K562 (cell line): ENCODE data around the gene HSPB7. TPM values are rescaled to one million over a fixed set of nuclear protein-coding genes. Genes with fewer than 3 reads are reported as not detected.

ENCODE experiments used
- ATAC-seq: fragments of 200-7000 bp; cut with Tn5 transposase; 3 replicates; pipeline ENCODE4 v1.9.1; 2020; ENCODE audit warnings: moderate library complexity
- BruUV-seq: library from RNA; stranded (reverse); fragments of 400-500 nt; replicated peaks from 2 replicates; lab custom pipeline; 2021; lab: Mats Ljungman, UMichigan
- CTCF ChIA-PET: fragments of 300-600 bp; formaldehyde crosslinking; extraction: SDS; loops from one replicate; lab custom pipeline; 2021; ENCODE audit warnings: low intra/inter-chr PET ratio; lab: Yijun Ruan, JAX
- POLR2A ChIA-PET: fragments of 300-600, 350-650 bp; sonication (Branson Sonifier 250); formaldehyde crosslinking; extraction: SDS; loops from one replicate; lab custom pipeline; 2021; ENCODE audit warnings: antibody characterized with exemption, inconsistent platforms; lab: Yijun Ruan, JAX
- DNase-seq, 4 experiments: peaks; one replicate each; pipeline versions ENCODE4 v3.0.0 to v3.0.0-alpha.2; 2011 to 2018; ENCODE audit warnings: low spot score in 3 of 4, mixed read lengths in 3 of 4; ENCODE audit errors: extremely low read depth in 1 of 4
- FAIRE-seq: peaks from 2 replicates; lab custom pipeline; 2011; peaks lifted over from hg19 to GRCh38; lab: Jason Lieb, UNC
- H2AFZ ChIP-seq: 2 replicates; pipeline ENCODE4 v1.6.0; 2011; ENCODE audit warnings: low read depth, low read length, control low read depth, inconsistent platforms
- H3K27ac ChIP-seq: fragments of 200-600 bp; 3 replicates; pipeline ENCODE4 v1.8.0; 2011; ENCODE audit warnings: low read depth, mild to moderate bottlenecking, control low read depth, inconsistent platforms, low read length, moderate library complexity, mixed read lengths; ENCODE audit errors: extremely low read depth
- H3K27me3 ChIP-seq, 2 experiments: fragments of 300-600 bp in 1 of 2; 2 replicates in 1 of 2; 3 replicates in 1 of 2; pipeline versions ENCODE4 v1.6.0 to v1.8.0; 2011; ENCODE audit warnings: inconsistent platforms in 2 of 2, low read length in 2 of 2, mild to moderate bottlenecking in 1 of 2, mixed read lengths in 1 of 2, moderate library complexity in 1 of 2; ENCODE audit not compliant: control insufficient read depth in 2 of 2, insufficient read depth in 2 of 2
- H3K36me3 ChIP-seq: fragments of 300-600 bp; 3 replicates; pipeline ENCODE4 v1.8.0; 2011; ENCODE audit warnings: mild to moderate bottlenecking, low read length, inconsistent platforms; ENCODE audit not compliant: control insufficient read depth, insufficient read depth
- H3K4me1 ChIP-seq, 2 experiments: fragments of 200-600 bp in 1 of 2; replicated peaks in 1 of 2; 2 replicates in 1 of 2; 3 replicates in 1 of 2; pipeline versions ENCODE4 v1.5.1 to v1.8.0; 2011; ENCODE audit warnings: inconsistent platforms in 2 of 2, low read length in 2 of 2, mild to moderate bottlenecking in 1 of 2, mixed read lengths in 1 of 2, moderate library complexity in 1 of 2; ENCODE audit not compliant: control insufficient read depth in 2 of 2, insufficient read depth in 2 of 2
- H3K4me2 ChIP-seq: 2 replicates; pipeline ENCODE4 v1.6.1; 2011; ENCODE audit warnings: low read length, control low read depth, inconsistent platforms, mixed read lengths; ENCODE audit not compliant: insufficient read depth
- H3K4me3 ChIP-seq: fragments of 200-600 bp; sonication (generic), shearing (Covaris generic); 2 replicates; pipeline ENCODE4 v1.5.1; 2016; ENCODE audit warnings: control low read depth, inconsistent platforms
- H3K79me2 ChIP-seq: fragments of 200-600 bp; 3 replicates; pipeline ENCODE4 v1.8.0; 2011; ENCODE audit warnings: low read length, inconsistent platforms; ENCODE audit not compliant: control insufficient read depth, insufficient read depth
- H3K9ac ChIP-seq, 2 experiments: 2 replicates each; pipeline versions ENCODE4 v1.6.0 to v1.6.1; 2011; ENCODE audit warnings: low read depth in 2 of 2, low read length in 2 of 2, control low read depth in 1 of 2, inconsistent platforms in 1 of 2, mild to moderate bottlenecking in 1 of 2, mixed read lengths in 1 of 2; ENCODE audit not compliant: insufficient read depth in 1 of 2
- H3K9me1 ChIP-seq: one replicate; pipeline ENCODE4 v1.6.0; 2011; ENCODE audit warnings: inconsistent platforms, mild to moderate bottlenecking, low read length, moderate library complexity; ENCODE audit not compliant: control insufficient read depth, insufficient read depth
- H3K9me3 ChIP-seq: replicated peaks from 2 replicates; pipeline ENCODE4 v1.5.1; 2011; ENCODE audit warnings: low read depth, low read length, inconsistent platforms; ENCODE audit not compliant: control insufficient read depth, insufficient read depth
- H4K20me1 ChIP-seq: replicated peaks from 2 replicates; pipeline ENCODE4 v1.6.1; 2011; ENCODE audit warnings: low read length, inconsistent platforms, mixed read lengths; ENCODE audit not compliant: control insufficient read depth, insufficient read depth
- ATF4 ChIP-seq: fragments of 450-650 bp; formaldehyde crosslinking; IDR thresholded peaks from 2 replicates; pipeline ENCODE4 v1.4.0; 2022; ENCODE audit warnings: mild to moderate bottlenecking, moderate library complexity
- CCNT2 ChIP-seq: IDR thresholded peaks from 2 replicates; pipeline ENCODE4 v1.6.1; 2011; ENCODE audit warnings: borderline replicate concordance, low read depth, mild to moderate bottlenecking, moderate library complexity, mixed read lengths, low read length; ENCODE audit not compliant: insufficient read length; ENCODE audit errors: extremely low read depth
- CXXC5 ChIP-seq: fragments of 250-450 bp; sonication (Bioruptor Pico); IDR thresholded peaks from 2 replicates; pipeline ENCODE4 v1.8.0; 2022; ENCODE audit warnings: inconsistent platforms, mild to moderate bottlenecking, moderate library complexity
- GABPB2 ChIP-seq: fragments of 250-450 bp; sonication (Bioruptor Pico); conservative IDR thresholded peaks from 2 replicates; pipeline ENCODE4 v1.5.1; 2021; ENCODE audit warnings: mild to moderate bottlenecking
- KDM2B ChIP-seq: fragments of 250-450 bp; sonication (Bioruptor Pico); IDR thresholded peaks from 2 replicates; pipeline ENCODE4 v1.8.0; 2021; ENCODE audit warnings: mild to moderate bottlenecking, moderate library complexity
- MEIS2 ChIP-seq: fragments of 450-650 bp; IDR thresholded peaks from 2 replicates; pipeline ENCODE4 v1.6.1; 2014; ENCODE audit warnings: mild to moderate bottlenecking; ENCODE audit not compliant: partially characterized antibody
- RBM25 ChIP-seq: fragments of 200-400 bp; formaldehyde crosslinking; IDR thresholded peaks from 2 replicates; pipeline ENCODE4 v1.6.1; 2018; ENCODE audit warnings: low read length, low read depth, moderate library complexity; ENCODE audit not compliant: severe bottlenecking
- RCOR1 ChIP-seq, 2 experiments: IDR thresholded peaks; 2 replicates each; pipeline ENCODE4 v1.6.1; 2012; ENCODE audit warnings: low read depth in 2 of 2, low read length in 2 of 2, borderline replicate concordance in 1 of 2, improper control_type of control experiment in 1 of 2
- SMARCA5 ChIP-seq: fragments of 450-650 bp; IDR thresholded peaks from 2 replicates; pipeline ENCODE4 v1.6.1; 2016
- STAT5A ChIP-seq: IDR thresholded peaks from 2 replicates; pipeline ENCODE4 v1.6.1; 2012; ENCODE audit warnings: low read length, inconsistent platforms, borderline replicate concordance
- TCF3 ChIP-seq: sonication (generic); formaldehyde crosslinking; IDR thresholded peaks from 2 replicates; pipeline ENCODE4 v1.4.0; 2020; ENCODE audit warnings: mild to moderate bottlenecking, missing genetic modification reagents
- ZEB2 ChIP-seq: fragments of 450-650 bp; IDR thresholded peaks from 2 replicates; pipeline ENCODE4 v1.6.1; 2016
- ZNF121 ChIP-seq: sonication (generic); formaldehyde crosslinking; conservative IDR thresholded peaks from 2 replicates; pipeline ENCODE4 v1.8.0; 2022; ENCODE audit warnings: missing genetic modification reagents
- ZNF197 ChIP-seq: fragments of 200-800 bp; sonication (Bioruptor generic); IDR thresholded peaks from 2 replicates; pipeline ENCODE4 v1.6.1; 2016; ENCODE audit warnings: low read depth, missing genetic modification characterization, missing compliant biosample characterization
- ZNF696 ChIP-seq: fragments of 250-450 bp; sonication (Bioruptor Pico); conservative IDR thresholded peaks from 2 replicates; pipeline ENCODE4 v1.4.0; 2020; ENCODE audit warnings: mild to moderate bottlenecking, moderate library complexity
- whole genome bisulfite sequencing: fragments of 100-300 bp; shearing (Covaris generic); methylation state at CpG from one replicate; pipeline ENCODE4 v1.1.6; 2016; ENCODE audit warnings: low coverage, mixed read lengths; ENCODE audit not compliant: insufficient coverage; ENCODE audit errors: missing lambda C conversion rate; 5-methylcytosine and 5-hydroxymethylcytosine counted together
- in situ Hi-C: fragments of 300-500 bp; cut with MboI; formaldehyde crosslinking; loops from 4 replicates; pipeline ENCODE4 v1.15.0; 2018; ENCODE audit warnings: inconsistent platforms, mixed read lengths
- intact Hi-C: fragments of 100-400 bp; cut with micrococcal nuclease; formaldehyde crosslinking; loops from 2 replicates; pipeline ENCODE4 v1.14.2; 2022
- polyA plus RNA-seq, 8 experiments: library from polyadenylated mRNA; depleted of rRNA in 4 of 8; stranded (reverse) in 5 of 8; unstranded in 3 of 8; fragments of >200 nt; fragmentation: Nextera tagmentation in 2 of 8; fragmentation: Illumina TruSeq in 1 of 8; extraction: Ambion mirVana in 2 of 8; extraction: Trizol in 1 of 8; gene quantifications; 2 replicates each; pipeline versions ENCODE4 v1.2.1 to v1.2.3, GENCODE V29; 2011 to 2014; ENCODE audit warnings: inconsistent platforms in 1 of 8, missing spikeins in 1 of 8
- total RNA-seq, 7 experiments: library from RNA; depleted of rRNA in 6 of 7; stranded (reverse); fragments of >200 nt in 6 of 7; fragmentation: Illumina TruSeq in 2 of 7; extraction: Trizol in 2 of 7; gene quantifications; 2 replicates each; pipeline versions ENCODE4 v1.2.1 to v1.2.3, GENCODE V29; 2011 to 2021; ENCODE audit warnings: low replicate concordance in 1 of 7
- TF ChIP-seq, protein P1 (sequence below): fragments of 250-450 bp; sonication (Bioruptor Pico); IDR thresholded peaks from 2 replicates; pipeline ENCODE4 v1.8.0; 2021; ENCODE audit warnings: mild to moderate bottlenecking, moderate library complexity

HSPB7 gene
- total and polyA plus RNA-seq, 9 of the 15 experiments (the other 6 are each of a cell fraction or from before 2014, with no cell fraction given), result 0.05 to 0.19 (median 0.07) TPM; not detected in 6

- ChIA-PET CTCF (no interaction called here), POLR2A (interaction anchor here (0.7 to 2.3 kb wide), 3 partner anchors 14 to 180 kb away, joined by 3 to 7 read pairs (median 4); no protein-coding TSS in a partner anchor)
Observed at GRCh38 chr1:15973772-15974171, 44.1 kb downstream of the HSPB7 start.

DNA sequence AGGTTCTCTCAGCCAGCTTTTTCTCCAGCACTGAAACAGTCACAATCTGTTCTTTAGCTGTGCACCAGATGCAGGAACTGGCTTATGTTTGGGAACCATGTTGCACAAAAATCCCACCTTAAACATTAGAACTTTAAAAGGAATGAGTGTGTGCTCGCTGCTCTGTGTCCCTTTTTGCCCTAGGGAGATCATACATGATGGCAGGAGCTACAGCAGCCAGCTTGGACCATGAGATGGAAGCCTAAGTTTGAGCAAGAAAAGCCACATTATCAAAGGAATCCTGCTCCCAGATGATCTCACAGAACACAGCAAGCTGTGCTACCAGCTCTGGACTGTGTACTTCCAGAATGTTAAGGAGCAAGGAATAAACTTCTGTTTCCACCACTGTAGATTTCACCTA, 45.4 kb downstream of the HSPB7 start:
- DNase-seq (no peak), ATAC-seq (no peak), FAIRE-seq (no peak)
- BruUV-seq, result TSS peak; percentile 20
- Histone ChIP-seq H3K27me3 (no peaks in the 10 kb centered on the region), H3K4me1 (peaks cover 11 to 14% of the 10 kb centered on the region in 2 experiments; a peak in 4 of 5 replicates), H2AFZ (no peak overlapping the region), H3K9me1 (no peaks in the 10 kb centered on the region), H3K9me3 (no peaks in the 10 kb centered on the region), H3K36me3 (peaks cover 48% of the 10 kb centered on the region), H4K20me1 (no peaks in the 10 kb centered on the region), H3K4me3 (no peak overlapping the region), H3K27ac (no peak overlapping the region), H3K4me2 (no peak overlapping the region), H3K79me2 (peaks cover 40% of the 10 kb centered on the region), H3K9ac (no peak overlapping the region)
- WGBS, result 60% methylated on average over 1 of the region's 1 CpG
- ChIA-PET CTCF (no interaction called here), POLR2A (interaction anchor here (0.5 to 2.3 kb wide), 4 partner anchors 13 to 474 kb away, joined by 3 to 7 read pairs (median 3); no protein-coding TSS in a partner anchor)
- intact Hi-C loops, result no loop called here
- in situ Hi-C loops, result no loop called here
- TF ChIP-seq CCNT2 (no peak), TCF3 (CRISPR knock-in tag) (no peak), RCOR1 (IDR thresholded peaks at IDR 0.05; ENCODE audit: borderline replicate concordance in 1 of 2, low read depth in 2 of 2, low read length in 2 of 2) (0 out of 4 replicates have a peak, but pooled peaks of 1 of the 2 experiments have one; percentile 7), GABPB2 (CRISPR knock-in tag) (no peak), CXXC5 (CRISPR knock-in tag) (no peak), RBM25 (peak; percentile 95), ZNF197 (CRISPR knock-in tag) (no peak), ZEB2 (no peak), ATF4 (CRISPR knock-in tag) (no peak), SMARCA5 (peak; percentile 41; the same call in 1 of the 2 replicates), MEIS2 (no peak), ZNF696 (CRISPR knock-in tag) (no peak), STAT5A (no peak)
- TF ChIP-seq, protein P1, sequence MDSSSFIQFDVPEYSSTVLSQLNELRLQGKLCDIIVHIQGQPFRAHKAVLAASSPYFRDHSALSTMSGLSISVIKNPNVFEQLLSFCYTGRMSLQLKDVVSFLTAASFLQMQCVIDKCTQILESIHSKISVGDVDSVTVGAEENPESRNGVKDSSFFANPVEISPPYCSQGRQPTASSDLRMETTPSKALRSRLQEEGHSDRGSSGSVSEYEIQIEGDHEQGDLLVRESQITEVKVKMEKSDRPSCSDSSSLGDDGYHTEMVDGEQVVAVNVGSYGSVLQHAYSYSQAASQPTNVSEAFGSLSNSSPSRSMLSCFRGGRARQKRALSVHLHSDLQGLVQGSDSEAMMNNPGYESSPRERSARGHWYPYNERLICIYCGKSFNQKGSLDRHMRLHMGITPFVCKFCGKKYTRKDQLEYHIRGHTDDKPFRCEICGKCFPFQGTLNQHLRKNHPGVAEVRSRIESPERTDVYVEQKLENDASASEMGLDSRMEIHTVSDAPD (CRISPR knock-in tag), result no peak

More at GRCh38 chr1:15973772-15974171, 44.1 kb downstream of the HSPB7 start:
- H3K9ac ChIP-seq, result no peak overlapping the region
- H3K9me1 ChIP-seq, result no peaks in the 10 kb centered on the region
- peaks cover 11 to 14% of the 10 kb centered on the region in 2 experiments; a peak in 4 of 5 replicates for H3K4me1 ChIP-seq
- ATAC-seq (no peak), DNase-seq (no peak), FAIRE-seq (no peak)
- no peak overlapping the region for H3K27ac ChIP-seq
- no TSS peak for BruUV-seq
- no peak overlapping the region for H2AFZ ChIP-seq
- TF ChIP-seq ZNF121 (CRISPR knock-in tag) (peak; percentile 85), KDM2B (no peak), RBM25 (peak; percentile 42)
- H3K27me3 ChIP-seq, result no peaks in the 10 kb centered on the region
- no peaks in the 10 kb centered on the region for H4K20me1 ChIP-seq
- peaks cover 37% of the 10 kb centered on the region for H3K79me2 ChIP-seq
- no peak overlapping the region for H3K4me2 ChIP-seq
- intact Hi-C loops (no loop called here), in situ Hi-C loops (no loop called here)
- WGBS, result 82% methylated on average over 4 of the region's 4 CpGs
- H3K36me3 ChIP-seq, result peaks cover 38% of the 10 kb centered on the region
- H3K4me3 ChIP-seq, result no peak overlapping the region
- H3K9me3 ChIP-seq, result no peaks in the 10 kb centered on the region
